HepG2 (cell line): ENCODE measurements around the gene SKI. TPM values are rescaled to one million over a fixed set of nuclear protein-coding genes. Genes with fewer than 3 reads are reported as not detected.

ENCODE experiments used
- ATAC-seq: fragments of 200-7000 bp; cut with Tn5 transposase; 3 replicates; pipeline ENCODE4 v1.9.1; 2020; ENCODE audit warnings: mild to moderate bottlenecking, moderate library complexity
- BruUV-seq: library from RNA; stranded (reverse); fragments of 400-500 nt; replicated peaks from 2 replicates; lab custom pipeline; 2021; lab: Mats Ljungman, UMichigan
- CTCF ChIA-PET: fragments of 300-600 bp; formaldehyde crosslinking; extraction: SDS; loops from one replicate; lab custom pipeline; 2021; ENCODE audit warnings: low total read pairs, inconsistent platforms, low intra/inter-chr PET ratio; lab: Yijun Ruan, JAX
- POLR2A ChIA-PET: fragments of 350-600 bp; sonication (Branson Sonifier 250); formaldehyde crosslinking; loops from one replicate; lab custom pipeline; 2020; ENCODE audit warnings: antibody characterized with exemption, inconsistent platforms; lab: Yijun Ruan, JAX
- DNase-seq: peaks from one replicate; pipeline ENCODE4 v3.0.0-alpha.2; 2015; ENCODE audit warnings: low spot score
- FAIRE-seq: peaks from 3 replicates; lab custom pipeline; 2011; peaks lifted over from hg19 to GRCh38; lab: Jason Lieb, UNC
- H2AFZ ChIP-seq: one replicate; pipeline ENCODE4 v1.6.1; 2011; ENCODE audit warnings: low read length, inconsistent platforms
- H3K27ac ChIP-seq: fragments of 300-600 bp; 3 replicates; pipeline ENCODE4 v1.8.0; 2011; ENCODE audit warnings: mixed run types, mild to moderate bottlenecking, mixed read lengths, low read length, inconsistent platforms; ENCODE audit not compliant: insufficient read depth; ENCODE audit errors: extremely low read length
- H3K27me3 ChIP-seq, 2 experiments: fragments of 200-600 bp in 1 of 2; 2 replicates in 1 of 2; 3 replicates in 1 of 2; pipeline versions ENCODE4 v1.6.0 to v1.8.0; 2011; ENCODE audit warnings: low read length in 2 of 2, mild to moderate bottlenecking in 2 of 2, moderate library complexity in 2 of 2, inconsistent platforms in 1 of 2; ENCODE audit not compliant: insufficient read depth in 2 of 2, control insufficient read depth in 1 of 2
- H3K36me3 ChIP-seq, 2 experiments: fragments of 200-600 bp in 1 of 2; replicated peaks in 1 of 2; 2 replicates in 1 of 2; 3 replicates in 1 of 2; pipeline versions ENCODE4 v1.5.1 to v1.8.0; 2011; ENCODE audit warnings: low read length in 2 of 2, inconsistent platforms in 1 of 2; ENCODE audit not compliant: insufficient read depth in 2 of 2, control insufficient read depth in 1 of 2
- H3K4me1 ChIP-seq: 2 replicates; pipeline ENCODE4 v1.5.1; 2012; ENCODE audit warnings: low read length, inconsistent platforms; ENCODE audit not compliant: insufficient read depth
- H3K4me2 ChIP-seq: 2 replicates; pipeline ENCODE4 v1.6.0; 2011; ENCODE audit warnings: low read depth, low read length, inconsistent platforms
- H3K4me3 ChIP-seq, 3 experiments: fragments of 200-600 bp in 1 of 3; sonication (generic), shearing (Covaris generic) in 1 of 3; replicated peaks in 1 of 3; 2 replicates each; pipeline ENCODE4 v1.5.1; 2011 to 2016; ENCODE audit warnings: low read length in 3 of 3, inconsistent platforms in 2 of 3, low read depth in 2 of 3, mild to moderate bottlenecking in 2 of 3, control low read depth in 1 of 3, mixed read lengths in 1 of 3; ENCODE audit not compliant: insufficient read depth in 1 of 3
- H3K79me2 ChIP-seq: one replicate; pipeline ENCODE4 v1.6.1; 2011; ENCODE audit warnings: low read length, inconsistent platforms; ENCODE audit not compliant: insufficient read depth
- H3K9ac ChIP-seq: 2 replicates; pipeline ENCODE4 v1.6.0; 2011; ENCODE audit warnings: mild to moderate bottlenecking, low read depth, low read length, inconsistent platforms; ENCODE audit not compliant: insufficient read depth
- H3K9me3 ChIP-seq: 2 replicates; pipeline ENCODE4 v1.5.1; 2012; ENCODE audit warnings: mild to moderate bottlenecking, low read length
- H4K20me1 ChIP-seq: 2 replicates; pipeline ENCODE4 v1.6.0; 2011; ENCODE audit warnings: inconsistent platforms, mild to moderate bottlenecking, low read length, moderate library complexity; ENCODE audit not compliant: insufficient read depth
- FLYWCH1 ChIP-seq: sonication (generic); formaldehyde crosslinking; IDR thresholded peaks from 2 replicates; pipeline ENCODE4 v1.8.1; 2023; ENCODE audit warnings: mild to moderate bottlenecking, missing genetic modification reagents
- FOXA3 ChIP-seq: IDR thresholded peaks from 2 replicates; pipeline ENCODE4 v1.6.1; 2016; ENCODE audit warnings: missing genetic modification reagents, missing compliant biosample characterization
- MBNL3 ChIP-seq: fragments of 250-450 bp; sonication (Bioruptor Pico); conservative IDR thresholded peaks from 2 replicates; pipeline ENCODE4 v1.8.0; 2022; ENCODE audit warnings: mild to moderate bottlenecking, inconsistent platforms
- MLXIP ChIP-seq: sonication (generic); formaldehyde crosslinking; IDR thresholded peaks from 2 replicates; pipeline ENCODE4 v1.9.0; 2021; ENCODE audit warnings: missing genetic modification reagents, borderline replicate concordance
- NR1H2 ChIP-seq: sonication (generic); formaldehyde crosslinking; IDR thresholded peaks from 2 replicates; pipeline ENCODE4 v1.8.1; 2022; ENCODE audit warnings: low read depth, missing genetic modification reagents, borderline replicate concordance
- POLR2AphosphoS2 ChIP-seq: IDR thresholded peaks from 2 replicates; pipeline ENCODE4 v1.6.1; 2011; ENCODE audit warnings: low read depth, low read length, improper control_type of control experiment
- TRIM24 ChIP-seq: sonication (generic); formaldehyde crosslinking; IDR thresholded peaks from 2 replicates; pipeline ENCODE4 v1.8.0; 2022; ENCODE audit warnings: mild to moderate bottlenecking, missing genetic modification reagents
- ZC3H13 ChIP-seq: sonication (generic); formaldehyde crosslinking; IDR thresholded peaks from 2 replicates; pipeline ENCODE4 v1.8.1; 2023; ENCODE audit warnings: mild to moderate bottlenecking, missing genetic modification reagents, moderate library complexity
- ZKSCAN1 ChIP-seq: fragments of 150-350 bp; IDR thresholded peaks from 2 replicates; pipeline ENCODE4 v1.6.1; 2014; ENCODE audit warnings: low read length
- ZNF101 ChIP-seq: sonication (generic); formaldehyde crosslinking; IDR thresholded peaks from 2 replicates; pipeline ENCODE4 v1.4.0; 2020; ENCODE audit warnings: mild to moderate bottlenecking, low read depth, missing genetic modification reagents, borderline replicate concordance
- ZNF607 ChIP-seq: sonication (generic); formaldehyde crosslinking; IDR thresholded peaks from 2 replicates; pipeline ENCODE4 v1.5.1; 2020; ENCODE audit warnings: missing genetic modification reagents, mild to moderate bottlenecking, borderline replicate concordance
- WGBS: methylation state at CpG from one replicate; pipeline ENCODE4 v1.1.6; 2017; ENCODE audit warnings: low lambda C conversion rate; 5-methylcytosine and 5-hydroxymethylcytosine counted together
- in situ Hi-C: cut with HindIII; loops from 2 replicates; pipeline ENCODE4 v1.10.0; 2017; ENCODE audit warnings: low pct_unique_long_range_greater_than_20kb; ENCODE audit not compliant: extremely low pct_ligation_motif_present
- intact Hi-C: fragments of 100-400 bp; cut with micrococcal nuclease; formaldehyde crosslinking; loops from one replicate; pipeline ENCODE4 v1.10.0; 2022; ENCODE audit not compliant: unreplicated experiment
- polyA plus RNA-seq, 8 experiments: library from polyadenylated mRNA; depleted of rRNA in 3 of 8; stranded (reverse) in 7 of 8; unstranded in 1 of 8; fragments of >200 nt; fragmentation: Illumina TruSeq in 4 of 8; extraction: Trizol in 4 of 8; gene quantifications; 2 replicates each; pipeline versions ENCODE4 v1.2.1 to v1.2.3, GENCODE V29; 2011 to 2016; ENCODE audit warnings: low read depth in 4 of 8, missing spikeins in 1 of 8, mixed read lengths in 1 of 8; ENCODE audit not compliant: insufficient read depth in 1 of 8
- total RNA-seq, 5 experiments: library from RNA; depleted of rRNA; stranded (reverse); fragments of >200 nt; fragmentation: Illumina TruSeq; extraction: Trizol; gene quantifications; 2 replicates each; pipeline ENCODE4 v1.2.3, GENCODE V29; 2016; ENCODE audit warnings: low read depth in 1 of 5
- TF ChIP-seq, protein P1 (sequence below): sonication (generic); formaldehyde crosslinking; IDR thresholded peaks from 2 replicates; pipeline ENCODE4 v1.5.0; 2020; ENCODE audit warnings: mild to moderate bottlenecking, missing genetic modification reagents

The SKI gene
- total and polyA plus RNA-seq, 2 of the 13 experiments (the other 11 are each of a cell fraction or from before 2014, with no cell fraction given) = 4.7 to 6.9 TPM

DNA sequence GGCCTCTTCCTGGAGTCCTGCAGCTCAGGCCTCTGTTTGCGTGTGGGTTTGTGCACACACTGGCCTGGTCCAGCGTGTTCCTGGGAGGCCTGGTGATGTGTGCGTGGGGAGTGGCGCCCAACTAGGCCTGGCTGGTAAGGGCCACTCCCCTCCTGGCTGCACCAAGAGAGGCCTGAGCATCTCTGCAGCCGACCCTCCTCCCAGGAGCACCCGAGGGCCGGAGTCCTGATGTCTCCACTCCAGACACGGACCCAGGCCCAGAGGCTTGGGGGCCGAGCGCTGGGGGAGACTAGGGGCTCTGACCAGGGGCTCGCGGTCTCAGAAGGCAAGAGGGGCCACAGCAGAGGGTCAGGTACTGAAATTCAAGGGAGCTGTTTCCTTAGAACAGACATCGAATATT, 130.0 kb downstream of the SKI start:
- in situ Hi-C loops = no loop called here
- POLR2A ChIA-PET = no interaction called here

DNA sequence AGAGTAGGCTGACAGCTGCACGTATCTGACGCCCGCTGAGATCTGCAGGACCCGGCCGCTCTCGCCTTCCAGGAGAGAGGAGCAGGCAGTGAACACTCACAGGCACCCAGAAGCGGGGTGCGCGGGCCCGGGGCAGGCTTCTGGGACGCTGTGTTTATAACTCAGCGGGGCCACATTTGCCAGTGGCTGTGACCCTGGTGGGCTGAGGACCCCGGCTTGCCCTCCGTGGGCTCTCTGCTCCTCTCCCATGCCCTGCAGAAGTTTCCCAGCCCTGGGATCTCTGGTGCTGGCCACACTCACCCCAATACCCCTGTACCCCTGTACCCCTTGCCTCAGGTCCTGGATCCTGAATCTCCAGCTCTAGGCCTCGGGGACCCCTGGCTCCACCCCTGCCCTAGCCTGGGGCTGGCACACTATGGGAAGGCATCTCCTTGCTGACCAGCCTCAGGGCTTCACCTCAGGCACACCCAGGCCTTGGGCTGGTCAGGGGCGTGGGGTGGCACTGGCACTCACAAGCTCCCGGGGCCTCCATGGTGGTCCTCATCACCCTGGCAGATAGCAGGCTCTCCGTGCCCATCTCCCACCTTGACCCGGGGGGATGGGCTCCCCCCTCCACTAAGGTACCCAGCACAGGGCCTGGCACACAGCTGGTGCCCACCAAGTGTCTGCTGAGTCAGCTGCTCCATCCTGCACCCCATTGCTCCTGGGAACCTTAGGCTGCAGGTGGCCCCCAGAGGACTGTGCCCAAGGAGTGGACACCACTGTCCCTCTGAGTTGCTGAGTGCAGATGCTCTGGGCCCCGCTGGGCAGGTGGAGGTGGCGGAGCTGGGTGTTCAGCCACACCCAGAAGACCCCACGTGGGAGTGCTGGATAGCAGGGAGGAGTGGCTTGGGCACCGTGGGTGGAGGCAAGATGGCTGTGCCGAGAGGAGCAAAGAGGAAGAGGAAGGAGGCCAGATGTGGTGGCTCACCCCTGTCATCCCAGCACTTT, 130.8 kb downstream of the SKI start:
- POLR2A ChIA-PET = no interaction called here
- 64% methylated on average over 8 of the region's 24 CpGs for WGBS
- intact Hi-C loops = no loop called here
- no peak overlapping the region for H3K4me2 ChIP-seq
- no peaks in the 10 kb centered on the region for H3K79me2 ChIP-seq
- no peak for ATAC-seq
- FAIRE-seq = no peak
- no peak overlapping the region for H3K27ac ChIP-seq
- H2AFZ ChIP-seq = no peak overlapping the region
- DNase-seq = no peak
- H4K20me1 ChIP-seq = no peaks in the 10 kb centered on the region
- BruUV-seq = no TSS peak
- H3K27me3 ChIP-seq = no peaks in the 10 kb centered on the region; a peak in 1 of 5 replicates
- H3K36me3 ChIP-seq = no peaks in the 10 kb centered on the region
- H3K4me3 ChIP-seq = no peak overlapping the region
- no peaks in the 10 kb centered on the region for H3K9me3 ChIP-seq
- no peaks in the 10 kb centered on the region for H3K4me1 ChIP-seq
- CTCF ChIA-PET = no interaction called here
- H3K9ac ChIP-seq = no peak overlapping the region
- in situ Hi-C loops = no loop called here
- TF ChIP-seq POLR2AphosphoS2 = no peak
- no peak for TF ChIP-seq TRIM24 (CRISPR knock-in tag)
- TF ChIP-seq MBNL3 (CRISPR knock-in tag) = no peak
- TF ChIP-seq MLXIP (CRISPR knock-in tag) = no peak
- no peak for TF ChIP-seq NR1H2 (CRISPR knock-in tag)
- TF ChIP-seq ZNF607 (CRISPR knock-in tag) = no peak
- TF ChIP-seq, protein P1, sequence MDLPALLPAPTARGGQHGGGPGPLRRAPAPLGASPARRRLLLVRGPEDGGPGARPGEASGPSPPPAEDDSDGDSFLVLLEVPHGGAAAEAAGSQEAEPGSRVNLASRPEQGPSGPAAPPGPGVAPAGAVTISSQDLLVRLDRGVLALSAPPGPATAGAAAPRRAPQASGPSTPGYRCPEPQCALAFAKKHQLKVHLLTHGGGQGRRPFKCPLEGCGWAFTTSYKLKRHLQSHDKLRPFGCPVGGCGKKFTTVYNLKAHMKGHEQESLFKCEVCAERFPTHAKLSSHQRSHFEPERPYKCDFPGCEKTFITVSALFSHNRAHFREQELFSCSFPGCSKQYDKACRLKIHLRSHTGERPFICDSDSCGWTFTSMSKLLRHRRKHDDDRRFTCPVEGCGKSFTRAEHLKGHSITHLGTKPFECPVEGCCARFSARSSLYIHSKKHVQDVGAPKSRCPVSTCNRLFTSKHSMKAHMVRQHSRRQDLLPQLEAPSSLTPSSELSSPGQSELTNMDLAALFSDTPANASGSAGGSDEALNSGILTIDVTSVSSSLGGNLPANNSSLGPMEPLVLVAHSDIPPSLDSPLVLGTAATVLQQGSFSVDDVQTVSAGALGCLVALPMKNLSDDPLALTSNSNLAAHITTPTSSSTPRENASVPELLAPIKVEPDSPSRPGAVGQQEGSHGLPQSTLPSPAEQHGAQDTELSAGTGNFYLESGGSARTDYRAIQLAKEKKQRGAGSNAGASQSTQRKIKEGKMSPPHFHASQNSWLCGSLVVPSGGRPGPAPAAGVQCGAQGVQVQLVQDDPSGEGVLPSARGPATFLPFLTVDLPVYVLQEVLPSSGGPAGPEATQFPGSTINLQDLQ (CRISPR knock-in tag) = no peak
- TF ChIP-seq FOXA3 = no peak
- no peak for TF ChIP-seq ZNF101 (CRISPR knock-in tag)

More for the DNA sequence above, 130.0 kb downstream of the SKI start:
- H3K9ac ChIP-seq = no peak overlapping the region
- TF ChIP-seq ZKSCAN1 = no peak
- no peak for TF ChIP-seq FLYWCH1 (CRISPR knock-in tag)
- no peak for TF ChIP-seq ZC3H13
- H2AFZ ChIP-seq = no peak overlapping the region
- no peaks in the 10 kb centered on the region for H3K79me2 ChIP-seq
- no peaks in the 10 kb centered on the region for H3K4me1 ChIP-seq
- ATAC-seq = no peak
- DNase-seq = no peak
- FAIRE-seq = no peak
- no peak overlapping the region for H3K27ac ChIP-seq
- no peaks in the 10 kb centered on the region; a peak in 1 of 5 replicates for H3K27me3 ChIP-seq
- H3K9me3 ChIP-seq = no peaks in the 10 kb centered on the region
- H4K20me1 ChIP-seq = no peaks in the 10 kb centered on the region
- 86% methylated on average over 5 of the region's 13 CpGs for WGBS
- CTCF ChIA-PET = no interaction called here
- BruUV-seq = no TSS peak
- H3K4me2 ChIP-seq = no peak overlapping the region
- H3K36me3 ChIP-seq = no peaks in the 10 kb centered on the region
- intact Hi-C loops = no loop called here
- no peak overlapping the region for H3K4me3 ChIP-seq
